CD4-positive, alpha-beta T cell (primary cell): ENCODE measurements around the gene PPP5C. TPM values are rescaled to one million over a fixed set of nuclear protein-coding genes. Genes with fewer than 3 reads are reported as not detected.

Experiments used
- ATAC-seq: fragments of 200-7000 bp; cut with Tn5 transposase; one replicate; pipeline ENCODE4 v1.10.0; 2022; ENCODE audit warnings: mild to moderate bottlenecking; ENCODE audit not compliant: poor library complexity
- CTCF ChIA-PET: fragments of 350-600 bp; sonication (Branson Sonifier 250); formaldehyde crosslinking; loops from one replicate; lab custom pipeline; 2021; ENCODE audit warnings: antibody characterized with exemption, inconsistent platforms; lab: Charles Lee
- POLR2A ChIA-PET: fragments of 350-600 bp; sonication (Branson Sonifier 250); formaldehyde crosslinking; loops from one replicate; lab custom pipeline; 2021; ENCODE audit warnings: antibody characterized with exemption, inconsistent platforms; lab: Charles Lee
- DNase-seq, 14 experiments: peaks; one replicate each; pipeline ENCODE4 v3.0.0-alpha.2; 2013 to 2020; ENCODE audit warnings: mixed read lengths in 2 of 14
- H3K27ac ChIP-seq, 2 donors: one replicate each; pipeline versions ENCODE4 v1.5.1 to v1.7.0; 2013; ENCODE audit warnings: low read length in 2 of 2, low read depth in 1 of 2, mild to moderate bottlenecking in 1 of 2
- H3K27me3 ChIP-seq, 2 experiments: 1 replicate in 1 of 2; 2 replicates in 1 of 2; pipeline versions ENCODE4 v1.6.1 to v1.7.0; 2013; ENCODE audit warnings: low read length in 2 of 2, control low read depth in 1 of 2, mild to moderate bottlenecking in 1 of 2, moderate library complexity in 1 of 2; ENCODE audit not compliant: insufficient read depth in 2 of 2, control insufficient read depth in 1 of 2
- H3K36me3 ChIP-seq: one replicate; pipeline ENCODE4 v1.6.1; 2013; ENCODE audit warnings: low read length, control low read depth; ENCODE audit not compliant: insufficient read depth
- H3K4me1 ChIP-seq: one replicate; pipeline ENCODE4 v1.6.1; 2013; ENCODE audit warnings: low read length, control low read depth; ENCODE audit not compliant: insufficient read depth
- H3K4me3 ChIP-seq: one replicate; pipeline ENCODE4 v1.5.1; 2013; ENCODE audit warnings: mild to moderate bottlenecking, low read length, moderate library complexity
- H3K9me3 ChIP-seq, 2 experiments: 1 replicate in 1 of 2; 2 replicates in 1 of 2; pipeline versions ENCODE4 v1.6.1 to v1.7.0; 2013; ENCODE audit warnings: low read length in 2 of 2, mild to moderate bottlenecking in 2 of 2, control low read depth in 1 of 2, moderate library complexity in 1 of 2; ENCODE audit not compliant: control insufficient read depth in 1 of 2, insufficient read depth in 1 of 2
- H3K27ac Mint-ChIP-seq: one replicate; pipeline ENCODE4 v1.8.0; 2020; ENCODE audit warnings: mixed read lengths
- H3K27me3 Mint-ChIP-seq: one replicate; pipeline ENCODE4 v1.8.0; 2021; ENCODE audit warnings: mixed read lengths
- H3K36me3 Mint-ChIP-seq: one replicate; pipeline ENCODE4 v1.8.0; 2021; ENCODE audit warnings: low read depth, mixed read lengths
- H3K4me1 Mint-ChIP-seq: one replicate; pipeline ENCODE4 v1.8.0; 2021; ENCODE audit warnings: low read depth, mixed read lengths
- H3K4me3 Mint-ChIP-seq: one replicate; pipeline ENCODE4 v1.8.0; 2020; ENCODE audit warnings: mild to moderate bottlenecking, mixed read lengths
- H3K9me3 Mint-ChIP-seq: one replicate; pipeline ENCODE4 v1.8.0; 2020; ENCODE audit warnings: mixed read lengths
- intact Hi-C, 2 experiments: fragments of 100-400 bp; cut with DNase I in 1 of 2; cut with micrococcal nuclease in 1 of 2; formaldehyde crosslinking; loops; one replicate each; pipeline versions ENCODE4 v1.15.1 to v1.9.0; 2023 to 2025; cut with DNase I, micrococcal nuclease
- total RNA-seq, 174 experiments: library from RNA in 2 of 174; stranded (reverse) in 2 of 174; gene quantifications; one replicate each; pipeline ENCODE4 v1.2.3 and lab custom pipeline; 2021 to 2026
- TF ChIP-seq, protein P1 (sequence below): fragments of 200-600 bp; IDR thresholded peaks from one replicate; pipeline ENCODE4 v1.8.0; 2022; ENCODE audit warnings: antibody characterized with exemption, mild to moderate bottlenecking

Gene PPP5C
- total RNA-seq, 2 experiments from 2014 or later: 18.9 to 20.2 TPM

DNA sequence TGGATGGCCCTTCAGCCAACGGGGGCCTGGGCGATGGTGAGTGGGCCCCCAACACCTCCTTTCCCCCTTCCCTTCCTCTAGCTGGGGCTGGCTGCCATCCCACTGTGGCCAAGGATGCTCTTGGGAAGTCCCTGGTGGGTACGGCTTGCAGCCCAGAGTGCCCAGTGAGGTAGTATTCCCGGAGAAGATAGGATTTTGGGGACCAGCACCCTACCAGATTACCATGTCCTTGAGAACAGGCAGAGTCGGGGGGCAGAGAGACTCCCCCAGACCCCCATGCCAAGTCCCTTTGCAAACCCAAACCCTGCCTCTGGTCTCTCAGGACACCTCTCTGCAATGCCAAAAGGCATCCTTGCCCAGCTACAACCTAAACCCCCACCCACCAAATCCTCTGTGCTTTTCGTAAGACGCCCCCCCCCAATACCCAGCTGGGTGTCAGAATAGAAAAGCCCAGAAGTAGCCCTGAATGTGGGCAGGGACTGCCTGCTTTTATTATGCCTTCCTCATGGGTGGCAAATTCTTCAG, 48.3 kb upstream of the PPP5C start:
- TF ChIP-seq, protein P1, sequence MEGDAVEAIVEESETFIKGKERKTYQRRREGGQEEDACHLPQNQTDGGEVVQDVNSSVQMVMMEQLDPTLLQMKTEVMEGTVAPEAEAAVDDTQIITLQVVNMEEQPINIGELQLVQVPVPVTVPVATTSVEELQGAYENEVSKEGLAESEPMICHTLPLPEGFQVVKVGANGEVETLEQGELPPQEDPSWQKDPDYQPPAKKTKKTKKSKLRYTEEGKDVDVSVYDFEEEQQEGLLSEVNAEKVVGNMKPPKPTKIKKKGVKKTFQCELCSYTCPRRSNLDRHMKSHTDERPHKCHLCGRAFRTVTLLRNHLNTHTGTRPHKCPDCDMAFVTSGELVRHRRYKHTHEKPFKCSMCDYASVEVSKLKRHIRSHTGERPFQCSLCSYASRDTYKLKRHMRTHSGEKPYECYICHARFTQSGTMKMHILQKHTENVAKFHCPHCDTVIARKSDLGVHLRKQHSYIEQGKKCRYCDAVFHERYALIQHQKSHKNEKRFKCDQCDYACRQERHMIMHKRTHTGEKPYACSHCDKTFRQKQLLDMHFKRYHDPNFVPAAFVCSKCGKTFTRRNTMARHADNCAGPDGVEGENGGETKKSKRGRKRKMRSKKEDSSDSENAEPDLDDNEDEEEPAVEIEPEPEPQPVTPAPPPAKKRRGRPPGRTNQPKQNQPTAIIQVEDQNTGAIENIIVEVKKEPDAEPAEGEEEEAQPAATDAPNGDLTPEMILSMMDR: no peak
- Mint-ChIP-seq H3K36me3 (no peaks in the 10 kb centered on the region), H3K9me3 (no peaks in the 10 kb centered on the region), H3K4me1 (peaks cover 4% of the 10 kb centered on the region), H3K27ac (no peak overlapping the region), H3K4me3 (no peak overlapping the region), H3K27me3 (peaks cover 50% of the 10 kb centered on the region)
- DNase-seq: no peak
- CTCF ChIA-PET: no interaction called here
- no peak for ATAC-seq
- Histone ChIP-seq H3K27me3 (peaks cover 31 to 37% of the 10 kb centered on the region in 2 experiments), H3K36me3 (no peaks in the 10 kb centered on the region), H3K4me1 (peaks cover 3% of the 10 kb centered on the region), H3K4me3 (no peak overlapping the region), H3K9me3 (peaks cover 0 to 11% of the 10 kb centered on the region in 2 experiments), H3K27ac (no peak overlapping the region)
- POLR2A ChIA-PET: no interaction called here
- intact Hi-C loops: no loop called here

DNA sequence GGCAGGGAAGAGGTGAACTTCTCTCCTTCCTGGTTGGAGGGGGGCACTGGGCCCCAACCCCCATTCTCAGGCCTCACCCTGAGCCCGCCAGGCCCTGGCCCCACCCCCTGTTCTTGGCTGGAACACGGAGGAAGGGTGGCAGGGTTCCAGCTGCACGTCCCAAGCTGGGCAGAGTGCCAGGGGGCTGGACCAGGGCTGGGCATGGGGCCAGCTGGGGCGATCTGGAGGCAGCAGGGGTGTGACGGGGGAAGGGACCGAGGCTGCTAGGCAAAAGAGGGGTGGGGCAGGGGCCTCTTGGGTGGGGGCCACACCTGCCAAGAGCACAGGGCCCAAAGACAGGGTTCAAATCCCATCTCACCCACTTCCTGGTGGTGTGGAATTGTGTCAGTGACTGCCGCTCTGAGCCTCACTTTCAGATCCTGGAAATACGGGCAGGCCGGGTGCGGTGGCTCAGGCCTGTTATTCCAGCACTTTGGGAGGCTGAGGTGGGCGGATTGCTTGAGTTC, 47.8 kb upstream of the PPP5C start:
- TF ChIP-seq, protein P1: no peak
- no peak overlapping the region for H3K4me3 ChIP-seq
- Mint-ChIP-seq H3K4me3 (no peak overlapping the region), H3K36me3 (no peaks in the 10 kb centered on the region), H3K9me3 (no peaks in the 10 kb centered on the region), H3K27ac (no peak overlapping the region), H3K27me3 (peaks cover 49% of the 10 kb centered on the region), H3K4me1 (peaks cover 4% of the 10 kb centered on the region)
- H3K4me1 ChIP-seq: peaks cover 3% of the 10 kb centered on the region
- no peaks in the 10 kb centered on the region for H3K36me3 ChIP-seq
- POLR2A ChIA-PET: interaction anchor here (0.6 kb wide), 1 partner anchor 470 kb away, joined by 4 read pairs; no protein-coding TSS in a partner anchor
- ATAC-seq: no peak
- H3K9me3 ChIP-seq: peaks cover 0 to 17% of the 10 kb centered on the region in 2 experiments
- peaks cover 28 to 37% of the 10 kb centered on the region in 2 experiments for H3K27me3 ChIP-seq
- no peak for DNase-seq
- intact Hi-C loops: no loop called here
- CTCF ChIA-PET: no interaction called here
- no peak overlapping the region for H3K27ac ChIP-seq

DNA sequence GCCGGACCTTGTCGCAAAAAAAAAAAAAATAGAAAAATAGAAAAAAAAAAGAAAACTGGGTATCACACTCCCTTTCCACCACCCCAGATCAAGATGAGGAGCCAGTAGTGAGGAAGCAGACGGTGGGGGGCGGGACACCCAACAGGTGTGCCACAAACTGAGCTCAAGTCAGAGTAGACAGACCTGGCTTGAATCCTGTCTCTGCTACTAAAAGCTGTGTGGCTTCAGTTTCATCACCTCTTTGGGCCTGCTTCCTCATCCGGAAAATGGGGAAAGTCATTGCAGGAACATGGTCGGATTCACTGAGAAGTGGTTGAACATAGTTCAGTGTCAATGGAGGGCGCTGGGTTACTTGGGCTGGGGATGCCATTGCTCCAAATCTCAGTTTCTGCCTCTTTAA, 47.2 kb upstream of the PPP5C start:
- ATAC-seq: no peak
- Mint-ChIP-seq H3K4me3 (no peak overlapping the region), H3K36me3 (no peaks in the 10 kb centered on the region), H3K27me3 (peaks cover 43% of the 10 kb centered on the region), H3K4me1 (peaks cover 4% of the 10 kb centered on the region), H3K9me3 (no peaks in the 10 kb centered on the region), H3K27ac (no peak overlapping the region)
- H3K4me1 ChIP-seq: peaks cover 3% of the 10 kb centered on the region
- ChIA-PET CTCF (no interaction called here), POLR2A (interaction anchor here (0.6 kb wide), 1 partner anchor 470 kb away, joined by 4 read pairs; no protein-coding TSS in a partner anchor)
- no peaks in the 10 kb centered on the region for H3K36me3 ChIP-seq
- DNase-seq: no peak
- H3K27me3 ChIP-seq: peaks cover 23 to 37% of the 10 kb centered on the region in 2 experiments
- H3K4me3 ChIP-seq: no peak overlapping the region
- no peak overlapping the region for H3K27ac ChIP-seq
- TF ChIP-seq, protein P1: no peak
- H3K9me3 ChIP-seq: peaks cover 0 to 19% of the 10 kb centered on the region in 2 experiments
- intact Hi-C loops: no loop called here
